Erythroblast (primary cell): ENCODE measurements around the gene KLF4.

ENCODE experiments used
- GATA1 ChIP-seq: IDR thresholded peaks from 2 replicates; pipeline ENCODE4 v1.6.1; 2011; ENCODE audit warnings: low read depth, mild to moderate bottlenecking, control low read depth, low read length, moderate library complexity
- POLR2A ChIP-seq: IDR thresholded peaks from 2 replicates; pipeline ENCODE4 v1.6.1; 2011; ENCODE audit warnings: mild to moderate bottlenecking, low read length

DNA sequence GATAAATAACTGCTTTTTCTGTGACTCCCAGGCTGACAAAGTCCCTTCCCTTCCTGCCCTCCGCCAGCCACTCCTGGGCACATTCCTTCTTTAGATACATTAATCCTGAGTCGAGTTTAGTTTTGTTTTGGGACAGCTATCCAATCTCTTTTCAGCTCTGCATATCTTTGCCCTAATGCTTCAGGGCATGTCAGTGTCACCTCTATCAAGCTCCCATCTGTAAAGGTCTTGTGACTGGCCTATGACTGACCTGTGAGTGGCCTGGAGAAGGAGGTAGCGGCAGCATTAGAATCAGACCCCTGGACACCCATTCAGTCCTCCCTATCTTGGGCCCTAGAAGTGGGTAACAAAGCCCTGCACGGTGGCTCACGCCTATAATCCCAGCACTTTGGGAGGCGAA lies 34.0 kb upstream of the KLF4 start:
- no peak for TF ChIP-seq POLR2A
- TF ChIP-seq GATA1, result no peak
